KMS-11 (cell line): ENCODE data around the gene RBM38.

Experiments used
- H2AFZ ChIP-seq: fragments of 200-600 bp; sonication (generic); 2 replicates; pipeline ENCODE4 v1.6.1; 2016; ENCODE audit warnings: antibody characterized with exemption, mixed run types, low read depth
- H3K27ac ChIP-seq: fragments of 200-600 bp; sonication (generic); 2 replicates; pipeline ENCODE4 v1.6.1; 2016; ENCODE audit warnings: mild to moderate bottlenecking, mixed run types
- H3K27me3 ChIP-seq: fragments of 200-600 bp; sonication (generic); 2 replicates; pipeline ENCODE4 v1.6.1; 2017; ENCODE audit warnings: mild to moderate bottlenecking, low read depth, mixed run types, moderate library complexity; ENCODE audit not compliant: insufficient read depth
- H3K36me3 ChIP-seq: fragments of 200-600 bp; sonication (generic); 2 replicates; pipeline ENCODE4 v1.6.1; 2017; ENCODE audit warnings: mild to moderate bottlenecking, mixed run types; ENCODE audit not compliant: insufficient read depth
- H3K4me1 ChIP-seq: fragments of 200-600 bp; sonication (generic); 2 replicates; pipeline ENCODE4 v1.6.1; 2016; ENCODE audit warnings: mild to moderate bottlenecking, low read depth, mixed run types; ENCODE audit not compliant: poor library complexity, severe bottlenecking
- H3K4me2 ChIP-seq: fragments of 200-600 bp; sonication (generic); 2 replicates; pipeline ENCODE4 v1.7.0; 2016; ENCODE audit warnings: mild to moderate bottlenecking, mixed run types
- H3K4me3 ChIP-seq: fragments of 200-600 bp; sonication (generic); IDR thresholded peaks from 2 replicates; pipeline ENCODE4 v1.6.1; 2017; ENCODE audit warnings: low read depth, low read length, mixed read lengths; ENCODE audit not compliant: insufficient read depth
- H3K79me2 ChIP-seq: fragments of 200-600 bp; sonication (generic); 2 replicates; pipeline ENCODE4 v1.6.1; 2016; ENCODE audit warnings: low read depth, mixed run types; ENCODE audit not compliant: insufficient read depth
- H3K9ac ChIP-seq: fragments of 200-600 bp; sonication (generic); 2 replicates; pipeline ENCODE4 v1.6.1; 2016; ENCODE audit warnings: mild to moderate bottlenecking, mixed run types
- H4K20me1 ChIP-seq: fragments of 200-600 bp; sonication (generic); 2 replicates; pipeline ENCODE4 v1.6.1; 2016; ENCODE audit warnings: mild to moderate bottlenecking, mixed run types; ENCODE audit not compliant: insufficient read depth
- CTCF ChIP-seq: fragments of 200-600 bp; sonication (generic); conservative IDR thresholded peaks from 2 replicates; pipeline ENCODE4 v1.6.1; 2017; ENCODE audit warnings: low read depth, mild to moderate bottlenecking, antibody characterized with exemption, low read length, moderate library complexity, mixed read lengths

The RBM38 gene

DNA sequence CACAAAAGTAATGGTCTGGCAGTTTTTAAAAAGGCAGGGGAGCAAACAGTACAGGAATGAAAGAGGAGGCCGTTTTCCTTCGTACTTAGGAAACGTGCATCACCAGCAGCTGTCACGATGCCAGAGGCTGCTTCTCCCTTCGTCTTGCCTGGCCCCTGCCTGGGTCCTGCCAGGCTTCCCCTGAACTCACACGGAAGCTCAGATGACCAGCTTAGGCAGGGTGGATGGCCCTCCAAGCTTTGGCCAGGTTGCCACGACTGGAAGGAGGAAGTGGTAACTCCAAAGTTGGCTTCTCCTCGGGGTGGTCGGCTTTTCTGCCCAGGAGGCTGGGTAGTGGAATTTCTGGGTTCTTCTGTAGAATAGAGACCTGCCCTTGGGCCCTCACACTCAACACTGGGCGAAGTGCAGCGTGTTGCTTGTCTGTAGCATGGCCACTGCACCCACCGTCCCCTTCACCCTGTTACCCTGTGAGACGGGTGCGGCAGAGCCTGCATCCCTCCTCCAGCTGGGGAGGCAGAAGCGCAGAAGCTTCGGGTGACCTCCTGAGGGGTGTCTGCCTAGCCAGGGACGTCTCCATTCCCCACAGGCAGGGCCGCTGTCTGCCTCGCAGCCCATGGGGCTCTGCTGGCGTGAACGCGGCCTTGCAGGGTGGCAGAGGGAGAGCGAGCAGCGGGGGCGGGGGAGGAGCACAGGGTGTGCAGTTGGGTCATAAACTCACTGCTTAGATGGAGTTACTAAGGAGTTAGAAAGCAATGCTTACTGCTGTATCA lies 18.4 kb upstream of the RBM38 start:
- H3K27ac ChIP-seq = no peak overlapping the region
- no peak overlapping the region for H3K4me3 ChIP-seq
- H3K36me3 ChIP-seq = peaks cover 13% of the 10 kb centered on the region; the same call in 1 of the 2 replicates
- no peak overlapping the region for H3K4me2 ChIP-seq
- no peak overlapping the region for H3K9ac ChIP-seq
- H4K20me1 ChIP-seq = no peaks in the 10 kb centered on the region
- no peak for TF ChIP-seq CTCF
- H3K79me2 ChIP-seq = no peaks in the 10 kb centered on the region
- no peaks in the 10 kb centered on the region for H3K4me1 ChIP-seq
- H3K27me3 ChIP-seq = no peaks in the 10 kb centered on the region
- no peak overlapping the region for H2AFZ ChIP-seq

DNA sequence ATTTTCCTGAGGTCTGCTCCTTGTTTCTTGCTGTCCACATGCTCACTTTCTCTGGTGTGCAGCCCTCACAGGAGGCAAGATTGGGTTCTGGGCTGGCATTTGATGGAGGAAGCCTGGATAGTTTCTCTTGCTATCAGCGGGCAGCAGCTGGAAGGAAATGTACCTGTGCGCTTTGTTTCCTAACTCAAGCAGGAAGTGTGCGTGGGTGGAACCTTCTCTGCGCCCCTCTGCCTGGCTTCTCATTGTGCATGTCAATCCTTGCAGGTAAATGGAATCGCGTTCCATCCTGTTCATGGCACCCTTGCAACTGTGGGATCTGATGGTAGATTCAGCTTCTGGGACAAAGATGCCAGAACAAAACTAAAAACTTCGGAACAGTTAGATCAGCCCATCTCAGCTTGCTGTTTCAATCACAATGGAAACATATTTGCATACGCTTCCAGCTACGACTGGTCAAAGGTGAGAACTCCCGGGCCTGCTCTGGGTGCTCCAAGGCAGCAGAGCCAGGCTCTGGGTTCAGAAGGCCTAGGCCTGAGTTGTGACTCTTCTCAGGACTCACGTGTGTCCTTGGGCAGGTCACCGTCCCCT lies 16.8 kb upstream of the RBM38 start:
- Histone ChIP-seq H2AFZ (no peak overlapping the region), H3K79me2 (no peaks in the 10 kb centered on the region), H3K27me3 (no peaks in the 10 kb centered on the region), H3K9ac (no peak overlapping the region), H3K4me3 (no peak overlapping the region), H3K4me1 (peaks cover 8% of the 10 kb centered on the region), H4K20me1 (no peaks in the 10 kb centered on the region), H3K27ac (no peak overlapping the region), H3K36me3 (peaks cover 13% of the 10 kb centered on the region; the same call in 1 of the 2 replicates), H3K4me2 (no peak overlapping the region)
- TF ChIP-seq CTCF = no peak

GRCh38 chr20:57374931-57375651 lies 16.1 kb upstream of the RBM38 start:
- Histone ChIP-seq H3K27ac (no peak overlapping the region), H3K9ac (no peak overlapping the region), H3K36me3 (peaks cover 13% of the 10 kb centered on the region; the same call in 1 of the 2 replicates), H3K27me3 (no peaks in the 10 kb centered on the region), H2AFZ (no peak overlapping the region), H3K4me2 (no peak overlapping the region), H4K20me1 (no peaks in the 10 kb centered on the region), H3K4me3 (no peak overlapping the region), H3K79me2 (no peaks in the 10 kb centered on the region), H3K4me1 (peaks cover 8% of the 10 kb centered on the region)
- TF ChIP-seq CTCF = no peak

- Histone ChIP-seq H3K4me3 (no peak overlapping the region), H3K4me2 (no peak overlapping the region), H3K9ac (no peak overlapping the region), H3K4me1 (peaks cover 8% of the 10 kb centered on the region), H4K20me1 (no peaks in the 10 kb centered on the region), H3K36me3 (peaks cover 13% of the 10 kb centered on the region; the same call in 1 of the 2 replicates), H2AFZ (no peak overlapping the region), H3K79me2 (no peaks in the 10 kb centered on the region), H3K27ac (no peak overlapping the region), H3K27me3 (no peaks in the 10 kb centered on the region)
- no peak for TF ChIP-seq CTCF
These were observed 15.5 kb upstream of the RBM38 start for GRCh38 chr20:57375652-57376230.
